NB4 (cell line): Measurements from ENCODE around the gene ABLIM2.

ENCODE experiments used
- MYC ChIP-seq: IDR thresholded peaks from 2 replicates; pipeline ENCODE4 v1.6.1; 2011; ENCODE audit warnings: low read depth, low read length
- POLR2A ChIP-seq: IDR thresholded peaks from 2 replicates; pipeline ENCODE4 v1.6.1; 2011; ENCODE audit warnings: mild to moderate bottlenecking; ENCODE audit not compliant: insufficient read length; ENCODE audit errors: extremely low read depth
- TF ChIP-seq, protein P1 (sequence below): IDR thresholded peaks from one replicate; pipeline ENCODE4 v1.5.1; 2012; ENCODE audit warnings: low read depth, low read length
- TF ChIP-seq, protein P2 (sequence below): IDR thresholded peaks from 2 replicates; pipeline ENCODE4 v1.6.1; 2011; ENCODE audit warnings: low read depth, low read length

DNA sequence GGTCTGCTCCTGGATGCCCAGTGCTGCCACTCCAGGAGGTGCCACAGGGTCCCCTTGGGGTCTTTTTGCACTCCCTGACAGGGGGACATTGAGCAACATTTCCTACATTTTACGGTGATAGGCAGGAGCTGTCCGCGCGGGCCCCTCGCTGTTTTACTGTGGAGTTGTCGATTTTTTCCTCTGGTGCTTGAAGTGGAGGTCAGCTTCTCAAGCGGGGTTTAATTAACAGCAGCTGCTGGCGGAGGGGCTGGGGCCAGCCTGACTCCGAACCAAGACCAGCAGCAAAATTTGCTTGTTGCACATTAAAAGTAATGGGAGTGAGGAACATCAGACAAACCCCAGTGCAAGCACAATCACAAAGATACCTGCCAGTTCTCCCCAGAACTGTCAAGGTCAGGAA, 27.3 kb upstream of the ABLIM2 start:
- TF ChIP-seq POLR2A, result no peak
- TF ChIP-seq, protein P1, sequence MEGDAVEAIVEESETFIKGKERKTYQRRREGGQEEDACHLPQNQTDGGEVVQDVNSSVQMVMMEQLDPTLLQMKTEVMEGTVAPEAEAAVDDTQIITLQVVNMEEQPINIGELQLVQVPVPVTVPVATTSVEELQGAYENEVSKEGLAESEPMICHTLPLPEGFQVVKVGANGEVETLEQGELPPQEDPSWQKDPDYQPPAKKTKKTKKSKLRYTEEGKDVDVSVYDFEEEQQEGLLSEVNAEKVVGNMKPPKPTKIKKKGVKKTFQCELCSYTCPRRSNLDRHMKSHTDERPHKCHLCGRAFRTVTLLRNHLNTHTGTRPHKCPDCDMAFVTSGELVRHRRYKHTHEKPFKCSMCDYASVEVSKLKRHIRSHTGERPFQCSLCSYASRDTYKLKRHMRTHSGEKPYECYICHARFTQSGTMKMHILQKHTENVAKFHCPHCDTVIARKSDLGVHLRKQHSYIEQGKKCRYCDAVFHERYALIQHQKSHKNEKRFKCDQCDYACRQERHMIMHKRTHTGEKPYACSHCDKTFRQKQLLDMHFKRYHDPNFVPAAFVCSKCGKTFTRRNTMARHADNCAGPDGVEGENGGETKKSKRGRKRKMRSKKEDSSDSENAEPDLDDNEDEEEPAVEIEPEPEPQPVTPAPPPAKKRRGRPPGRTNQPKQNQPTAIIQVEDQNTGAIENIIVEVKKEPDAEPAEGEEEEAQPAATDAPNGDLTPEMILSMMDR, result no peak
- TF ChIP-seq, protein P2, sequence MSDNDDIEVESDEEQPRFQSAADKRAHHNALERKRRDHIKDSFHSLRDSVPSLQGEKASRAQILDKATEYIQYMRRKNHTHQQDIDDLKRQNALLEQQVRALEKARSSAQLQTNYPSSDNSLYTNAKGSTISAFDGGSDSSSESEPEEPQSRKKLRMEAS, result no peak
- no peak for TF ChIP-seq MYC
